Posterior cingulate gyrus (tissue), 11 donors: Measurements from ENCODE around the gene KRT6A.

Experiments
- DNase-seq, 10 donors: peaks; one replicate each; pipeline versions ENCODE4 v3.0.0 to v3.0.0-alpha.2; 2020 to 2021; ENCODE audit warnings: mixed read lengths in 3 of 10
- intact Hi-C: fragments of 100-400 bp; cut with DNase I; formaldehyde crosslinking; loops from one replicate; pipeline ENCODE4 v1.15.1; 2023

The KRT6A gene

GRCh38 chr12:52439420-52439819 is 53.6 kb downstream of the KRT6A start:
- DNase-seq, result no peak
- intact Hi-C loops, result no loop called here

- no peak for DNase-seq
- intact Hi-C loops, result no loop called here
These were observed 54.5 kb downstream of the KRT6A start for GRCh38 chr12:52438305-52439301.

GRCh38 chr12:52437508-52437907 is 55.5 kb downstream of the KRT6A start:
- intact Hi-C loops, result no loop called here
- DNase-seq, result no peak
